Stimulated activated CD8-positive, alpha-beta memory T cell treated with anti-CD3 and anti-CD28 coated beads, Interleukin-7, amount 100 ng/mL, for 24 hours (primary cell): ENCODE data around the gene NR3C1.

ENCODE experiments used
- DNase-seq: peaks from one replicate; pipeline ENCODE4 v3.0.0-alpha.2; 2020; ENCODE audit warnings: low read depth

NR3C1 gene

DNA sequence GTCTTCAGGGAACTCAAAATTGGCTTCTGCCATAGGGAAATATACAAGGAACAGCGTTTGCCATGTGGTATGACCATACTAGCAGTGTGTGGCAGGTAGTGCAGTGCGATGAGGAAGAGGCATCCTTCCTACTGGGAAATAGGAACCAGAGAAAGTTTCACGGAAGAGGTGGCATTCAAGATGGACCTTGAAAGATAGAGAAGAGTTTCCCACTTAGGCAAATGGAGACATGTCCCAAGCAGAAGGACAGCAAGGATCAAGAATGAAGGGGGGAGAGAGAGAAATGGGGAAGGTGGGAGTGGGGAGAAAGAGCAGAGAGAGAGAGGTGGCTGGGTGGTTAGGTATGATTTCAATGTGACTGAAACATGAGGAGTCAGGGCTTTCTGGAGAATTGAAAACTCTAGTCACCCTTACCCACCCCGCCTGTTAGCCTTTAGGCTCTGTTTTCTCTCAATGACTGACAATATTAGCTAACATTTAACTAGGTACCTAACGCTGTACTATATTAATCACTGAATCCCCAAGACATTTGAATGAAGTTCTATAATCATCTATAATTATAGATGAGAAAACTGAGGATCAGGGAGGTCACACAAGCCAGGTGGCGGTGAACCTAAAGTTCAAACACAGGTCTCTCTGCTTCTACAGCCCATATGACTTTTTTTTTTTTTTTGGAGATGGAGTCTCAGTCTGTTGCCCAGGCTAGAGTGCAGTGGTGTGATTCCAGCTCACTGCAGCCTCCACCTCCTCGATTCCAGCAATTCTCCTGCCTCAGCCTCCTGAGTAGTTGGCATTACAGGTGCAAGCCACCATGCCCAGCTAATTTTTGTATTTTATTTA lies 171.3 kb downstream of the NR3C1 start:
- no peak for DNase-seq

DNA sequence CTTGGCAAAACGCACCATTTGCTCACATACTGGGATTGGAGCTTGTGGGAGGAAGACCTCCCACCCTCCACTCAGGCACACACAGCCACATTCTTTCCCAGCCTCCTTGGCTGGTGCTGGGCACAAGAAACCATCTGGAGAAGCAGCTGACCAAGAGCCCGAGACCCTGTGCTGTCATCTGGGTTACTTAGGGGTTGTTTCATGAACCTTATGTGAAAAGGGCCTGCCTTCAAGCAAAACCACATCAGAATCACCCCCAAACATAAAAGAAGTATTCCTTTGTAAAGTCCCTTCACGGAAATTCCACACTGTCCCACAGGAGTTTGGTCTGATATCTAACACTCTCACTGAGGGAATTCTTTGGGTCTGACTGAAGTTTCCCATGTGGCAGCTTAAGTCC lies 172.1 kb downstream of the NR3C1 start:
- no peak for DNase-seq

DNA sequence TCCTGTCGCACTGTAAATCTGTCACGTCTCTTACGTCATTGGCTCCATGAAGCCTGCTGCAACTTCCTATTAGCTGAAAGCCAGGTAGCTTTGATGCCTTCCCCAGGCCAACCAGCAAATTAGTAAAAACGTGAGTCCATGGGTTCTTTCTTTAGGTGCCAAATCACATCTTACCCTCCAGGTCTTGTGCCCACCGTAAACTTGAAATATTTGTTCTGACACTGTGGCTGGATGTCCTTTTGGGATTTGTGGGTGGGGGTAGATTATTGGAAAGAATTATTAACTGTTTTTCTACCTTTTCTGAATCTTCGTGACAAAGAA lies 172.8 kb downstream of the NR3C1 start:
- no peak for DNase-seq

DNA sequence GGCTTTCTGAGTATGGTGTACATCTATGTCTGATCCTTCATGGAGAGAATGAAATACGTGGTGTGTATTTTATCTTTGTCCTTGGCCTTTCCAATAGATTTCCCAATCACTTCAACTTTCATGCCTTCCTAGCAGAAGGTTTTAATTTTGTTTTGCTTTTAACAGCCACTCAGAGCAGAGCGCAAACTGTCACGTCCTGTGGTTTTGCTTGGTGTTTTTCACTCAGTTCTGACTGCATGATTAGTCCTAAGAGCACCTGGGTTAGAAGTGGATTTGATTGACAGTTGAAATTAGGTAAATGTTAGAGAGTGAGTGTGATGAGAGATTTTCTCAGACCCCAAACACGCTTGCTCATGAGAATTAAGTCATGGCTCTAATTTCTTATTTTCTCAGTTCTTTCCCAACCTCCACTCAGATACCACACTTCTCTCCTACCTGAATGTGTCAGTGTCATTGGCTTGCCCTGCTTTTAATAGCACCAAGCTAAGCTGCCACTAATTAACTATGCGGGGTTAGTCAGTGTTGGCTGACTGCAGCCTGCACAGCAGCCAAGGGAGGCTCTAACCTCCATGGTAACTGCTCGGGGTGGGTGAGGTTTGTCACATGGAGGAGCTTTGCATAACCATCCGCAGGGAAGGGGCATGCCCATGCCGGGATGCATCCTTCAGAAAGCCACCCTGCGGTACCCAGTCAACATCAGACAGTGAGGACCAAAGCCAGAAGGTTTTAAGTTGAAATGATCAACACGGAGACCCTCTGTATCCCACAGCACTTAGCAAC lies 173.4 kb downstream of the NR3C1 start:
- no peak for DNase-seq

DNA sequence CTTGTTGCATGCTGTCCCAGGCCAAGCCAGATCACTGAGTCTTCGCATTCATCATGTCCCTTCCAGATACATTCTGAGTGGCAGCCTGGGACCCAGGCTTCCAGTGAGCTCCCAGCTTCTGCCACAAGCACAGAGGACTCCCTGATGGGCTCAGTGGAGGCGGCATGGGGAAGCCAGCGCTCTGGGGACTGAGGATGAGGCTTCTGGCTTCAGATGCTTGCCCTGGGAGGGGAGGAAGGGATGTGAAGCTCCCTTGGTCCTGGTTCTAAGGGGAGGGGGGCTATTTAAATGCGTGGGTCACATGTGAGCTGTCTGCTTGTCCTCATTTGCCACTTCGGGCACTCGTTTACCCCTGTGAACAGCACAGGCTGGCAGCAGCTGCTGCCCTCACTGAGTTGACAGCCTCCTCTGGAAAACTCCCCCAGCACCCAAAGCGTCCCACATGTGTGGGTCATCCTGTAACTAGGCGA lies 174.0 kb downstream of the NR3C1 start:
- DNase-seq = no peak

DNA sequence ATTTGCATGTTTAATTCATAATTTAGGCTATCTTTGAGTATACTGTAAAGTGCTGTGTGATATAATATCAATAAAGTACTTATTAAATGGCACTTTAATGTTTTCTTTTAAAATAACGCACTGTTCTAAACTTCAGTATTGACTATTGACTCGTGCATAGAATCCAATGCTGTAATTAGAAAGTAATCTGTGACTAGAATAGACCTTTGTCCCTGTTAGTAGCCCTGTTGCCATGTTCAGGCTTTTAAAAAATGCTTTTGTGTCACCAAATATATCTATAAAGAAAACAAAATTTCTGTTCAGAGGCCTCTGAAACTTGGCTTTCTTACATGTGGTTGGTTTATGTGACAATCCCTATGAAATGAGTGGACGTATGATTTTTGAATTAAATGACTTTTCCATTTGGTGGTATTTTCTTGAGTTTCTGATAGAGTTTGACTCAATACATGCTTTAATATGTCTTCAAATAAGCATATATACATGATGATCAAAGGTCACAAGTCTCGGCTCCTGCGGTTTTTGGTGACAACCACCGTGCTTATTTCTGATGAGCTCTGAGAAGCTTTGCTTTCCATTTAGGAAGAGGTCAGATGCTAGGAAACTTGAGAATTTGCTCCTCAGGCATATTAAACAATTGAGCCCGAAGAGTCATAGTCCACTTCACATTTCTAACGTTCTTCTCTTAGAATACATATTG lies 174.7 kb downstream of the NR3C1 start:
- no peak for DNase-seq
